ENCODE data around the gene IGFBP7.

IGFBP7 gene

GRCh38 chr4:57078685-57079521 lies 31.3 kb downstream of the IGFBP7 start:
- Histone ChIP-seq H3K9me3 (no peaks in the 10 kb centered on the region), H3K27me3 (no peaks in the 10 kb centered on the region), H3K27ac (no peak overlapping the region), H3K4me3 (ENCODE audit: low read depth in 1 of 2, low read length in 1 of 2) (no peak overlapping the region), H3K36me3 (no peaks in the 10 kb centered on the region), H3K4me1 (ENCODE audit: control insufficient read depth in 1 of 2, insufficient read depth in 1 of 2, low read depth in 1 of 2, low read length in 1 of 2) (no peaks in the 10 kb centered on the region)
- no peak for TF ChIP-seq CTCF (IDR thresholded peaks at IDR 0.05)

- no peaks in the 10 kb centered on the region for H3K4me1 ChIP-seq (ENCODE audit: control insufficient read depth in 1 of 2, insufficient read depth in 1 of 2, low read depth in 1 of 2, low read length in 1 of 2)
Measured at GRCh38 chr4:57077550-57078343, 32.4 kb downstream of the IGFBP7 start.

GRCh38 chr4:57076646-57077045 lies 33.5 kb downstream of the IGFBP7 start:
- H3K9me3 ChIP-seq, result no peaks in the 10 kb centered on the region
- H3K36me3 ChIP-seq, result no peaks in the 10 kb centered on the region
- no peaks in the 10 kb centered on the region for H3K4me1 ChIP-seq (ENCODE audit: control insufficient read depth in 1 of 2, insufficient read depth in 1 of 2, low read depth in 1 of 2, low read length in 1 of 2)
- H3K27me3 ChIP-seq, result no peaks in the 10 kb centered on the region
- no peak overlapping the region for H3K4me3 ChIP-seq (ENCODE audit: low read depth in 1 of 2, low read length in 1 of 2)
- H3K27ac ChIP-seq, result no peak overlapping the region
- TF ChIP-seq CTCF (IDR thresholded peaks at IDR 0.05), result no peak

More at GRCh38 chr4:57077550-57078343, 32.4 kb downstream of the IGFBP7 start:
- no peaks in the 10 kb centered on the region for H3K36me3 ChIP-seq
- no peak for TF ChIP-seq CTCF (IDR thresholded peaks at IDR 0.05)
- no peaks in the 10 kb centered on the region for H3K9me3 ChIP-seq
- no peak overlapping the region for H3K27ac ChIP-seq
- H3K4me3 ChIP-seq (ENCODE audit: low read depth in 1 of 2, low read length in 1 of 2), result no peak overlapping the region
- H3K27me3 ChIP-seq, result no peaks in the 10 kb centered on the region

GRCh38 chr4:57075367-57075766 lies 34.8 kb downstream of the IGFBP7 start:
- no peaks in the 10 kb centered on the region for H3K9me3 ChIP-seq
- no peaks in the 10 kb centered on the region for H3K27me3 ChIP-seq
- no peak for TF ChIP-seq CTCF (IDR thresholded peaks at IDR 0.05)
- H3K4me3 ChIP-seq (ENCODE audit: low read depth in 1 of 2, low read length in 1 of 2), result no peak overlapping the region
- no peak overlapping the region for H3K27ac ChIP-seq
- no peaks in the 10 kb centered on the region for H3K36me3 ChIP-seq
- H3K4me1 ChIP-seq (ENCODE audit: control insufficient read depth in 1 of 2, insufficient read depth in 1 of 2, low read depth in 1 of 2, low read length in 1 of 2), result peaks cover 0 to 7% of the 10 kb centered on the region in 2 experiments

GRCh38 chr4:57074744-57075143 lies 35.4 kb downstream of the IGFBP7 start:
- no peaks in the 10 kb centered on the region for H3K9me3 ChIP-seq
- H3K4me3 ChIP-seq (ENCODE audit: low read depth in 1 of 2, low read length in 1 of 2), result no peak overlapping the region
- TF ChIP-seq CTCF (IDR thresholded peaks at IDR 0.05), result no peak
- no peak overlapping the region for H3K27ac ChIP-seq
- H3K4me1 ChIP-seq (ENCODE audit: control insufficient read depth in 1 of 2, insufficient read depth in 1 of 2, low read depth in 1 of 2, low read length in 1 of 2), result peaks cover 0 to 7% of the 10 kb centered on the region in 2 experiments
- no peaks in the 10 kb centered on the region for H3K27me3 ChIP-seq
- H3K36me3 ChIP-seq, result no peaks in the 10 kb centered on the region
